GM23338 (cell line): ENCODE results near the gene MAP3K10. TPM values are rescaled to one million over a fixed set of nuclear protein-coding genes. Genes with fewer than 3 reads are reported as not detected.

Experiments
- ATAC-seq: fragments of 200-7000 bp; cut with Tn5 transposase; 3 replicates; pipeline ENCODE4 v1.9.1; 2020
- DNase-seq: peaks from one replicate; pipeline ENCODE4 v3.0.0-alpha.2; 2015; ENCODE audit warnings: low spot score
- H2AFZ ChIP-seq: fragments of 200-600 bp; sonication (generic); 2 replicates; pipeline ENCODE4 v1.8.0; 2016; ENCODE audit warnings: antibody characterized with exemption, mild to moderate bottlenecking, moderate library complexity
- H3F3A ChIP-seq: fragments of 200-600 bp; sonication (generic); replicated peaks from 2 replicates; pipeline ENCODE4 v1.8.0; 2017; ENCODE audit warnings: antibody characterized with exemption, mixed run types, low read depth
- H3K27ac ChIP-seq: fragments of 200-600 bp; sonication (generic); 2 replicates; pipeline ENCODE4 v1.6.1; 2016; ENCODE audit warnings: low read depth
- H3K27me3 ChIP-seq: fragments of 200-600 bp; sonication (generic); 2 replicates; pipeline ENCODE4 v1.8.0; 2016; ENCODE audit warnings: mild to moderate bottlenecking, mixed run types, moderate library complexity; ENCODE audit not compliant: insufficient read depth
- H3K36me3 ChIP-seq: fragments of 200-600 bp; sonication (generic); 2 replicates; pipeline ENCODE4 v1.8.0; 2016; ENCODE audit warnings: mild to moderate bottlenecking; ENCODE audit not compliant: insufficient read depth
- H3K4me1 ChIP-seq: fragments of 200-600 bp; sonication (generic); 2 replicates; pipeline ENCODE4 v1.8.0; 2016; ENCODE audit warnings: mild to moderate bottlenecking, moderate library complexity; ENCODE audit not compliant: insufficient read depth
- H3K4me2 ChIP-seq: fragments of 200-600 bp; sonication (generic); 2 replicates; pipeline ENCODE4 v1.7.1; 2017; ENCODE audit warnings: mixed run types
- H3K4me3 ChIP-seq: fragments of 200-600 bp; sonication (generic); 2 replicates; pipeline ENCODE4 v1.6.1; 2016; ENCODE audit warnings: mixed run types
- H3K79me2 ChIP-seq: fragments of 200-600 bp; sonication (generic); replicated peaks from 2 replicates; pipeline ENCODE4 v1.8.0; 2017; ENCODE audit warnings: mild to moderate bottlenecking; ENCODE audit not compliant: insufficient read depth
- H3K9me2 ChIP-seq: fragments of 200-600 bp; sonication (generic); 2 replicates; pipeline ENCODE4 v1.8.0; 2017; ENCODE audit not compliant: insufficient read depth
- H4K20me1 ChIP-seq: fragments of 200-600 bp; sonication (generic); replicated peaks from 2 replicates; pipeline ENCODE4 v1.8.0; 2017; ENCODE audit warnings: mild to moderate bottlenecking; ENCODE audit not compliant: insufficient read depth
- H3K27ac Mint-ChIP-seq: 2 replicates; pipeline ENCODE4 v1.8.0; 2020; ENCODE audit warnings: inconsistent platforms, mild to moderate bottlenecking, moderate library complexity, mixed read lengths
- H3K27me3 Mint-ChIP-seq: 3 replicates; pipeline ENCODE4 v1.8.0; 2022; ENCODE audit warnings: low read depth, mild to moderate bottlenecking, moderate library complexity, mixed read lengths, inconsistent platforms; ENCODE audit not compliant: insufficient read depth, poor library complexity
- H3K36me3 Mint-ChIP-seq: 3 replicates; pipeline ENCODE4 v1.8.0; 2021; ENCODE audit warnings: low read depth, mild to moderate bottlenecking, inconsistent platforms, moderate library complexity, mixed read lengths
- H3K4me1 Mint-ChIP-seq: 3 replicates; pipeline ENCODE4 v1.8.0; 2020; ENCODE audit warnings: mild to moderate bottlenecking, inconsistent platforms, mixed read lengths
- H3K4me3 Mint-ChIP-seq: 3 replicates; pipeline ENCODE4 v1.8.0; 2021; ENCODE audit warnings: moderate library complexity, mild to moderate bottlenecking, inconsistent platforms, mixed read lengths
- H3K9me3 Mint-ChIP-seq: 3 replicates; pipeline ENCODE4 v1.8.0; 2020; ENCODE audit warnings: moderate library complexity, mild to moderate bottlenecking, inconsistent platforms, mixed read lengths
- CREB1 ChIP-seq: fragments of 250-450 bp; sonication (Bioruptor Pico); IDR thresholded peaks from 2 replicates; pipeline ENCODE4 v1.5.0; 2020; ENCODE audit warnings: low read depth, mild to moderate bottlenecking, moderate library complexity
- CTCF ChIP-seq, 2 experiments: fragments of 200-600 bp in 1 of 2; sonication (generic) in 1 of 2; conservative IDR thresholded peaks; 2 replicates each; pipeline versions ENCODE4 v1.5.1 to v1.6.1; 2016 to 2017; ENCODE audit warnings: antibody characterized with exemption in 2 of 2, low read depth in 2 of 2, mild to moderate bottlenecking in 2 of 2, moderate library complexity in 1 of 2
- EZH2phosphoT487 ChIP-seq: fragments of 200-600 bp; sonication (generic); IDR thresholded peaks from one replicate; pipeline ENCODE4 v1.8.1; 2018; ENCODE audit warnings: antibody characterized with exemption; ENCODE audit not compliant: unreplicated experiment
- POLR2AphosphoS5 ChIP-seq: IDR thresholded peaks from 2 replicates; pipeline ENCODE4 v1.6.1; 2016; ENCODE audit warnings: antibody characterized with exemption, low read depth
- REST ChIP-seq: IDR thresholded peaks from one replicate; pipeline ENCODE4 v1.6.1; 2018; ENCODE audit warnings: antibody characterized with exemption; ENCODE audit not compliant: unreplicated experiment
- polyA plus RNA-seq: library from polyadenylated mRNA; unstranded; fragments of >200 nt; fragmentation: Nextera tagmentation; extraction: Ambion mirVana; gene quantifications from 2 replicates; pipeline ENCODE4 v1.2.1, GENCODE V29; 2016
- total RNA-seq: library from RNA; depleted of rRNA; stranded (reverse); fragments of >200 nt; shearing (Covaris generic); gene quantifications from 2 replicates; pipeline ENCODE4 v1.2.3, GENCODE V29; 2014

MAP3K10 gene
- total and polyA plus RNA-seq, 2 experiments from 2014 or later: 5.9 to 13.7 TPM

- no peak for TF ChIP-seq CTCF (conservative IDR thresholded peaks at IDR 0.05; ENCODE audit: low read depth in 2 of 2)
- TF ChIP-seq REST: no peak
- TF ChIP-seq CREB1 (CRISPR knock-in tag): no peak
Measured at GRCh38 chr19:40175820-40176219, 15.4 kb upstream of the MAP3K10 start (continued).

- Histone ChIP-seq H3K9me2 (no peaks in the 10 kb centered on the region), H3K4me2 (no peak overlapping the region), H3K27ac (no peak overlapping the region), H3K36me3 (no peaks in the 10 kb centered on the region), H3K4me3 (no peak overlapping the region), H2AFZ (no peak overlapping the region), H3K79me2 (no peaks in the 10 kb centered on the region), H3K27me3 (no peaks in the 10 kb centered on the region), H3F3A (no peaks in the 10 kb centered on the region), H4K20me1 (no peaks in the 10 kb centered on the region), H3K4me1 (no peaks in the 10 kb centered on the region)
- Mint-ChIP-seq H3K36me3 (no peaks in the 10 kb centered on the region), H3K27ac (no peak overlapping the region), H3K27me3 (no peaks in the 10 kb centered on the region), H3K9me3 (peaks cover 3% of the 10 kb centered on the region; the same call in 2 of the 3 replicates), H3K4me1 (no peaks in the 10 kb centered on the region), H3K4me3 (no peak overlapping the region)
- no peak for DNase-seq
- no peak for TF ChIP-seq POLR2AphosphoS5
- no peak for TF ChIP-seq REST
- no peak for TF ChIP-seq EZH2phosphoT487
- no peak for ATAC-seq
Measured at GRCh38 chr19:40177286-40178070, 13.7 kb upstream of the MAP3K10 start.
